GM23338 (cell line): ENCODE results near the gene HRK. TPM values are rescaled to one million over a fixed set of nuclear protein-coding genes. Genes with fewer than 3 reads are reported as not detected.

Source experiments
- CREB1 ChIP-seq: fragments of 250-450 bp; sonication (Bioruptor Pico); IDR thresholded peaks from 2 replicates; pipeline ENCODE4 v1.5.0; 2020; ENCODE audit warnings: low read depth, mild to moderate bottlenecking, moderate library complexity
- EZH2 ChIP-seq: fragments of 200-600 bp; sonication (generic); IDR thresholded peaks from one replicate; pipeline ENCODE4 v1.8.0; 2017; ENCODE audit warnings: antibody characterized with exemption, mild to moderate bottlenecking, low read depth; ENCODE audit not compliant: unreplicated experiment
- EZH2phosphoT487 ChIP-seq: fragments of 200-600 bp; sonication (generic); IDR thresholded peaks from one replicate; pipeline ENCODE4 v1.8.1; 2018; ENCODE audit warnings: antibody characterized with exemption; ENCODE audit not compliant: unreplicated experiment
- NANOG ChIP-seq: IDR thresholded peaks from 2 replicates; pipeline ENCODE4 v1.6.1; 2016; ENCODE audit warnings: antibody characterized with exemption, borderline replicate concordance
- STAT1 ChIP-seq: IDR thresholded peaks from one replicate; pipeline ENCODE4 v1.6.1; 2016; ENCODE audit warnings: antibody characterized with exemption; ENCODE audit not compliant: unreplicated experiment
- ZNF114 ChIP-seq: fragments of 250-450 bp; sonication (Bioruptor Pico); IDR thresholded peaks from 2 replicates; pipeline ENCODE4 v1.5.0; 2020; ENCODE audit warnings: mild to moderate bottlenecking, moderate library complexity
- ZNF331 ChIP-seq: fragments of 250-450 bp; sonication (Bioruptor Pico); IDR thresholded peaks from 2 replicates; pipeline ENCODE4 v1.5.0; 2020; ENCODE audit warnings: low read depth, mild to moderate bottlenecking, moderate library complexity
- polyA plus RNA-seq: library from polyadenylated mRNA; unstranded; fragments of >200 nt; fragmentation: Nextera tagmentation; extraction: Ambion mirVana; gene quantifications from 2 replicates; pipeline ENCODE4 v1.2.1, GENCODE V29; 2016
- total RNA-seq: library from RNA; depleted of rRNA; stranded (reverse); fragments of >200 nt; shearing (Covaris generic); gene quantifications from 2 replicates; pipeline ENCODE4 v1.2.3, GENCODE V29; 2014
- TF ChIP-seq, protein P1 (sequence below): fragments of 250-450 bp; sonication (Bioruptor Pico); IDR thresholded peaks from 2 replicates; pipeline ENCODE4 v1.5.0; 2020; ENCODE audit warnings: mild to moderate bottlenecking, moderate library complexity
- TF ChIP-seq, protein P2 (sequence below): IDR thresholded peaks from 2 replicates; pipeline ENCODE4 v1.6.1; 2016; ENCODE audit warnings: antibody characterized with exemption
- TF ChIP-seq, protein P3 (sequence below), 2 experiments: fragments of 200-600 bp in 1 of 2; sonication (generic) in 1 of 2; conservative IDR thresholded peaks; 2 replicates each; pipeline versions ENCODE4 v1.5.1 to v1.6.1; 2016 to 2017; ENCODE audit warnings: antibody characterized with exemption in 2 of 2, low read depth in 2 of 2, mild to moderate bottlenecking in 2 of 2, moderate library complexity in 1 of 2

HRK gene
- total and polyA plus RNA-seq, 2 experiments from 2014 or later: 1.7 to 1.9 TPM

DNA sequence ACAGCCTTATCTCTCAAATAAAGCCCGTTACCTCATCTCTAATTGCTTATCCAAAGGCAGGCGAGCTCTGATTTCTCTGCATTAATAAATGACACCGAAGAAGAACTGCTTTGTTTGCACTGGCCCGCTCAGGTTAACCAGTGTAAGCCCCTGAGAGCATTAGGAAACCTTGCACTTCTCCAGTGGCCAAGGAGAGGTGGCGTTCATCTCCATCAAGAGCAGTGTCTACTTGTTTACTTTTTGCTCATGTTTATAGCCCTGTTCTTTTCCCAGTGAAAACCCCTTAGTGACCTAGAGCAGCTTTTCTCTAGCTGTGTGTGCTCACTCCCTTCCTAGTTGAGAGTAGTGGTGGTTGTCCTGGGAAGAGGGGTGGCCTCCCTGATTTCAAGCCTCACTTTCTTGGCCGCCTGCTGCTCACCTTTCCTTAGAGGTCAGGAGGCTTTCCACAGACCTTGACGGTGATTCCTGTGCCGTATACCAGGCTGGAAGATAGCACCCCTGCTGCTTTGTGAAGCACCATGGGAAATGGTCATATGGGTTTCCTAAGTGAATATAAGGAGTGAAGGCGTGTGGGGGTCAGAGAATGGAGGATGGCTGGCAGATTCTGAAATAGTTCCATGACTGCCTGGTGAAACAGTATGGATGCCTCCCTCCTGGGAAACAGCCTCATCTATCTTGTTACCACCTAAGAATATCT is 46.2 kb upstream of the HRK start (continued):
- TF ChIP-seq, protein P1, sequence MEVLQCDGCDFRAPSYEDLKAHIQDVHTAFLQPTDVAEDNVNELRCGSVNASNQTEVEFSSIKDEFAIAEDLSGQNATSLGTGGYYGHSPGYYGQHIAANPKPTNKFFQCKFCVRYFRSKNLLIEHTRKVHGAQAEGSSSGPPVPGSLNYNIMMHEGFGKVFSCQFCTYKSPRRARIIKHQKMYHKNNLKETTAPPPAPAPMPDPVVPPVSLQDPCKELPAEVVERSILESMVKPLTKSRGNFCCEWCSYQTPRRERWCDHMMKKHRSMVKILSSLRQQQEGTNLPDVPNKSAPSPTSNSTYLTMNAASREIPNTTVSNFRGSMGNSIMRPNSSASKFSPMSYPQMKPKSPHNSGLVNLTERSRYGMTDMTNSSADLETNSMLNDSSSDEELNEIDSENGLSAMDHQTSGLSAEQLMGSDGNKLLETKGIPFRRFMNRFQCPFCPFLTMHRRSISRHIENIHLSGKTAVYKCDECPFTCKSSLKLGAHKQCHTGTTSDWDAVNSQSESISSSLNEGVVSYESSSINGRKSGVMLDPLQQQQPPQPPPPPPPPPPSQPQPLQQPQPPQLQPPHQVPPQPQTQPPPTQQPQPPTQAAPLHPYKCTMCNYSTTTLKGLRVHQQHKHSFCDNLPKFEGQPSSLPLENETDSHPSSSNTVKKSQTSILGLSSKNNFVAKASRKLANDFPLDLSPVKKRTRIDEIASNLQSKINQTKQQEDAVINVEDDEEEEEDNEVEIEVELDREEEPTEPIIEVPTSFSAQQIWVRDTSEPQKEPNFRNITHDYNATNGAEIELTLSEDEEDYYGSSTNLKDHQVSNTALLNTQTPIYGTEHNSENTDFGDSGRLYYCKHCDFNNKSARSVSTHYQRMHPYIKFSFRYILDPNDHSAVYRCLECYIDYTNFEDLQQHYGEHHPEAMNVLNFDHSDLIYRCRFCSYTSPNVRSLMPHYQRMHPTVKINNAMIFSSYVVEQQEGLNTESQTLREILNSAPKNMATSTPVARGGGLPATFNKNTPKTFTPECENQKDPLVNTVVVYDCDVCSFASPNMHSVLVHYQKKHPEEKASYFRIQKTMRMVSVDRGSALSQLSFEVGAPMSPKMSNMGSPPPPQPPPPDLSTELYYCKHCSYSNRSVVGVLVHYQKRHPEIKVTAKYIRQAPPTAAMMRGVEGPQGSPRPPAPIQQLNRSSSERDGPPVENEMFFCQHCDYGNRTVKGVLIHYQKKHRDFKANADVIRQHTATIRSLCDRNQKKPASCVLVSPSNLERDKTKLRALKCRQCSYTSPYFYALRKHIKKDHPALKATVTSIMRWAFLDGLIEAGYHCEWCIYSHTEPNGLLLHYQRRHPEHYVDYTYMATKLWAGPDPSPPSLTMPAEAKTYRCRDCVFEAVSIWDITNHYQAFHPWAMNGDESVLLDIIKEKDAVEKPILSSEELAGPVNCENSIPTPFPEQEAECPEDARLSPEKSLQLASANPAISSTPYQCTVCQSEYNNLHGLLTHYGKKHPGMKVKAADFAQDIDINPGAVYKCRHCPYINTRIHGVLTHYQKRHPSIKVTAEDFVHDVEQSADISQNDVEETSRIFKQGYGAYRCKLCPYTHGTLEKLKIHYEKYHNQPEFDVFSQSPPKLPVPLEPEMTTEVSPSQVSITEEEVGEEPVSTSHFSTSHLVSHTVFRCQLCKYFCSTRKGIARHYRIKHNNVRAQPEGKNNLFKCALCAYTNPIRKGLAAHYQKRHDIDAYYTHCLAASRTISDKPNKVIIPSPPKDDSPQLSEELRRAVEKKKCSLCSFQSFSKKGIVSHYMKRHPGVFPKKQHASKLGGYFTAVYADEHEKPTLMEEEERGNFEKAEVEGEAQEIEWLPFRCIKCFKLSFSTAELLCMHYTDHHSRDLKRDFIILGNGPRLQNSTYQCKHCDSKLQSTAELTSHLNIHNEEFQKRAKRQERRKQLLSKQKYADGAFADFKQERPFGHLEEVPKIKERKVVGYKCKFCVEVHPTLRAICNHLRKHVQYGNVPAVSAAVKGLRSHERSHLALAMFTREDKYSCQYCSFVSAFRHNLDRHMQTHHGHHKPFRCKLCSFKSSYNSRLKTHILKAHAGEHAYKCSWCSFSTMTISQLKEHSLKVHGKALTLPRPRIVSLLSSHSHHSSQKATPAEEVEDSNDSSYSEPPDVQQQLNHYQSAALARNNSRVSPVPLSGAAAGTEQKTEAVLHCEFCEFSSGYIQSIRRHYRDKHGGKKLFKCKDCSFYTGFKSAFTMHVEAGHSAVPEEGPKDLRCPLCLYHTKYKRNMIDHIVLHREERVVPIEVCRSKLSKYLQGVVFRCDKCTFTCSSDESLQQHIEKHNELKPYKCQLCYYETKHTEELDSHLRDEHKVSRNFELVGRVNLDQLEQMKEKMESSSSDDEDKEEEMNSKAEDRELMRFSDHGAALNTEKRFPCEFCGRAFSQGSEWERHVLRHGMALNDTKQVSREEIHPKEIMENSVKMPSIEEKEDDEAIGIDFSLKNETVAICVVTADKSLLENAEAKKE (CRISPR knock-in tag): no peak
- TF ChIP-seq ZNF331 (CRISPR knock-in tag) (no peak), ZNF114 (CRISPR knock-in tag) (no peak), EZH2phosphoT487 (no peak), CREB1 (CRISPR knock-in tag) (no peak), STAT1 (no peak), EZH2 (no peak), NANOG (no peak)
- TF ChIP-seq, protein P2, sequence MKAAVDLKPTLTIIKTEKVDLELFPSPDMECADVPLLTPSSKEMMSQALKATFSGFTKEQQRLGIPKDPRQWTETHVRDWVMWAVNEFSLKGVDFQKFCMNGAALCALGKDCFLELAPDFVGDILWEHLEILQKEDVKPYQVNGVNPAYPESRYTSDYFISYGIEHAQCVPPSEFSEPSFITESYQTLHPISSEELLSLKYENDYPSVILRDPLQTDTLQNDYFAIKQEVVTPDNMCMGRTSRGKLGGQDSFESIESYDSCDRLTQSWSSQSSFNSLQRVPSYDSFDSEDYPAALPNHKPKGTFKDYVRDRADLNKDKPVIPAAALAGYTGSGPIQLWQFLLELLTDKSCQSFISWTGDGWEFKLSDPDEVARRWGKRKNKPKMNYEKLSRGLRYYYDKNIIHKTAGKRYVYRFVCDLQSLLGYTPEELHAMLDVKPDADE: no peak
- TF ChIP-seq, protein P3, sequence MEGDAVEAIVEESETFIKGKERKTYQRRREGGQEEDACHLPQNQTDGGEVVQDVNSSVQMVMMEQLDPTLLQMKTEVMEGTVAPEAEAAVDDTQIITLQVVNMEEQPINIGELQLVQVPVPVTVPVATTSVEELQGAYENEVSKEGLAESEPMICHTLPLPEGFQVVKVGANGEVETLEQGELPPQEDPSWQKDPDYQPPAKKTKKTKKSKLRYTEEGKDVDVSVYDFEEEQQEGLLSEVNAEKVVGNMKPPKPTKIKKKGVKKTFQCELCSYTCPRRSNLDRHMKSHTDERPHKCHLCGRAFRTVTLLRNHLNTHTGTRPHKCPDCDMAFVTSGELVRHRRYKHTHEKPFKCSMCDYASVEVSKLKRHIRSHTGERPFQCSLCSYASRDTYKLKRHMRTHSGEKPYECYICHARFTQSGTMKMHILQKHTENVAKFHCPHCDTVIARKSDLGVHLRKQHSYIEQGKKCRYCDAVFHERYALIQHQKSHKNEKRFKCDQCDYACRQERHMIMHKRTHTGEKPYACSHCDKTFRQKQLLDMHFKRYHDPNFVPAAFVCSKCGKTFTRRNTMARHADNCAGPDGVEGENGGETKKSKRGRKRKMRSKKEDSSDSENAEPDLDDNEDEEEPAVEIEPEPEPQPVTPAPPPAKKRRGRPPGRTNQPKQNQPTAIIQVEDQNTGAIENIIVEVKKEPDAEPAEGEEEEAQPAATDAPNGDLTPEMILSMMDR (conservative IDR thresholded peaks at IDR 0.05; ENCODE audit: low read depth in 2 of 2): no peak
